HG03066 (cell line): Measurements from ENCODE around the gene PRIMPOL.
A peak's percentile ranks its signal among the peaks of the same experiment; 100 is the strongest.
"Not testable (repeated sequence)": the region's sequence is repeated elsewhere in the genome, so short reads cannot be mapped to it uniquely, and the experiment has no call there.

ENCODE experiments used
- ATAC-seq: cut with Tn5 transposase; IDR thresholded peaks from one replicate; pipeline ENCODE4 v1.9.1; 2021; ENCODE audit warnings: low read depth; ENCODE audit not compliant: unreplicated experiment

Gene PRIMPOL

GRCh38 chr4:184649026-184649970 is at the start of gene PRIMPOL, which contains the start of gene CASP3:
TSS of gene PRIMPOL (plus strand) at chr4:184649738. CDS start at chr4:184657141, 7,403 bp downstream.
TSS of gene CASP3 (minus strand) at chr4:184649447. CDS start at chr4:184638453, 10,994 bp downstream.
- ATAC-seq = peak; percentile 74

GRCh38 chr4:184600982-184601381 is 48.6 kb upstream of the PRIMPOL start:
- ATAC-seq = not testable (repeated sequence)

- not testable (repeated sequence) for ATAC-seq
Measured at GRCh38 chr4:184602857-184603256, 46.7 kb upstream of the PRIMPOL start.

- ATAC-seq = not testable (repeated sequence)
Measured at GRCh38 chr4:184607429-184607828, 42.1 kb upstream of the PRIMPOL start.

GRCh38 chr4:184612074-184612473 is 37.5 kb upstream of the PRIMPOL start:
- no peak for ATAC-seq

GRCh38 chr4:184613405-184613804 is 36.1 kb upstream of the PRIMPOL start:
- no peak for ATAC-seq

GRCh38 chr4:184614509-184614908 is 35.0 kb upstream of the PRIMPOL start:
- ATAC-seq = no peak

- not testable (repeated sequence) for ATAC-seq
Measured at GRCh38 chr4:184616168-184616567, 33.4 kb upstream of the PRIMPOL start.

- ATAC-seq = peak; percentile 89
Measured at GRCh38 chr4:184616633-184617551, 32.6 kb upstream of the PRIMPOL start.

GRCh38 chr4:184617600-184618196 is 31.8 kb upstream of the PRIMPOL start:
- ATAC-seq = no peak

GRCh38 chr4:184620212-184620867 is 29.2 kb upstream of the PRIMPOL start:
- no peak for ATAC-seq

GRCh38 chr4:184621518-184621917 is 28.0 kb upstream of the PRIMPOL start:
- no peak for ATAC-seq

GRCh38 chr4:184624504-184624903 is 25.0 kb upstream of the PRIMPOL start:
- ATAC-seq = not testable (repeated sequence)

- no peak for ATAC-seq
Measured at GRCh38 chr4:184624972-184625554, 24.5 kb upstream of the PRIMPOL start.

GRCh38 chr4:184625783-184626596 is 23.5 kb upstream of the PRIMPOL start:
- ATAC-seq = not testable (repeated sequence)

GRCh38 chr4:184628103-184628502 is 21.4 kb upstream of the PRIMPOL start:
- ATAC-seq = no peak

GRCh38 chr4:184632842-184633241 is 16.7 kb upstream of the PRIMPOL start:
- ATAC-seq = no peak

GRCh38 chr4:184635381-184635780 is 14.2 kb upstream of the PRIMPOL start:
- no peak for ATAC-seq

GRCh38 chr4:184636144-184636543 is 13.4 kb upstream of the PRIMPOL start:
- no peak for ATAC-seq
